Hematopoietic multipotent progenitor cell treated with erythropoietin and hydrocortisone succinate and interleukin-3 and kit ligand, for 4 days (in vitro differentiated cells): ENCODE measurements around the gene PPM1F.
"Not testable (repeated sequence)": the region's sequence is repeated elsewhere in the genome, so short reads cannot be mapped to it uniquely, and the experiment has no call there.

Source experiments
- DNase-seq: peaks from one replicate; pipeline ENCODE4 v3.0.0-alpha.2; 2015

The PPM1F gene

DNA sequence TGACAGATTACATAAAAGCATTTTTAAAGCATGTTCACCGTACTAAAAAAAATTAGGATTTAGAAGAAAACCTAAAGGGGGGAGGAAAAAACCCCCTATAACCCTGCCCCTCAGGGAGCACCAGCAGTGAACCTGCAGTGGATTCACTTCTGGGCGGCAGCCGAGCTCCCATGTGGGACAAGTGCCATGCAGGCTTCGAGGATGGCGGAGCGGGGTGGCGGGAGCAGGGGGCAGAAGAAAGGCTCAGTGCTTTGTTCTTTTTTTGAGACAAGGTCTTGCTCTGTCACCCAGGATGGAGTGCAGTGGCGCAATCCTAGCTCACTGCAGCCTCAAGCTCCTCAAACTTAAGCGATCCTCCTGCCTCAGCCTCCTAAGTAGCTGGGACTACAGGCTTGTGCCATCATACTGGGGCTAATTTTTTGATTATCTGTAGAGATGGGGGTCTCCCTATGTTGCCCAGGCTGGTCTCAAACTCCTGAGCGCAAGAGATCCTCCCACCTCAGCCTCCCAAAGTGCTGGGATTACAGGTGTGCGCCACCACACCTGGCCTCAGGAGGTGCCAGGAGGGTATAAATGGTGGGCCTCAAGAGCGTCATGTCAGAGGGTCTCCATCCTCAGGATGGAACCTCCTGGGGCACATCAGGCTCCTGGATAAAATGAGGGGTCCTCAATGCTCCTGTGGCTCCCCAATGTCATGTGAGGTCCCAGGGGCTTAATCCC is 34.0 kb downstream of the PPM1F start:
- DNase-seq = no peak

DNA sequence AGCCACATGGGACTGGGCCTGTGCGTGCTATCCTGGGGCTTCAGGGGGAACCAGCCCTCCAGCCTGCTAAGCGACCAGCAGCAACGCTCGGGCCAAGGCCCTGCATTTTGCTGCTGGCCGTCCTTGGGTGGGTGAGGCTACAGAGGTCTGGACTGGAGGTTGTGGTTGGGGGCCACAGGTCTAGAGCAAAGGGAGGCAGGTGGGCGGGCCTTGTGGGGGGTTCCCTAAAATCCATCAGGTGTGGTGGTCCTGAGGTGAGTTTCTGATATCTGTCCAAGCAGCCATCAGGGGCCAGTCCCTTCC is 34.7 kb downstream of the PPM1F start:
- DNase-seq = no peak

DNA sequence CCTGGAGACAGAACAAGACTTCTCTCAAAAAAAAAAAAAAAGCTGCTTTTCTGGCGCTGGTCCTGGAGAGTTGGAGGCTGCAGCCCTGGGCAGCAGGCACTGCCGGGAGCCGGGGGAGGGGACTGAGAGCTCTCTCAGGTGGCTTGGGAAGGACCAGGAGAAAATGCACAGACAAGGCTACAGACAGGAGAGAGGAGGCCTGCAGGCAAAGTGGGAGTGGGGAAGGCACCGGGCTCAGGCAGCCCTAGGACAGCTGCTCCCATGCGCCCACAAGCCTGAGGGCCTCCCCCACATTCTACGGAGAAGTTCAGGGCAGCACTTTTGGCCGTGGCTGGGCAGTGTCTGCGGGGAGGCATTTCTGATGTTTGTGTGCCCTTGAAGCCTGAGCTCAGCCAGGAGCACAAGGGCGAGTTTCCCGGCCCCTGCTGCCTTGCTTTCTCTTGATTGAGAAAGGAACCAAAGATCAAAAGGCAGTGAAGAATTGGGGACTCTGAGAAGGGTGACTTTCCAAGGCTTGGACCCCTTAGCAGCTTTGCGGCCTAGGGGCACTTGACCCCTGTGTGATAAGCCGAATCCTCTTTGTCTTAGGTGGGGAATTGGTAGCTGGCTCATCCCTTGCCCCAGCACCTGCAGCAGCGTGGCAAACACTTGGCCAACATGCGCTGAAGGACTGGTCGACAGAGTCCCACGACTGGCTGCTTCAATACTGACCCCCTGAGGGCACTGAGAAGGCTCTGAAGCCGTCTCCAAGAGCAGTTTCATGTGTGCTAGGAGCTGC is 35.3 kb downstream of the PPM1F start:
- DNase-seq = no peak

DNA sequence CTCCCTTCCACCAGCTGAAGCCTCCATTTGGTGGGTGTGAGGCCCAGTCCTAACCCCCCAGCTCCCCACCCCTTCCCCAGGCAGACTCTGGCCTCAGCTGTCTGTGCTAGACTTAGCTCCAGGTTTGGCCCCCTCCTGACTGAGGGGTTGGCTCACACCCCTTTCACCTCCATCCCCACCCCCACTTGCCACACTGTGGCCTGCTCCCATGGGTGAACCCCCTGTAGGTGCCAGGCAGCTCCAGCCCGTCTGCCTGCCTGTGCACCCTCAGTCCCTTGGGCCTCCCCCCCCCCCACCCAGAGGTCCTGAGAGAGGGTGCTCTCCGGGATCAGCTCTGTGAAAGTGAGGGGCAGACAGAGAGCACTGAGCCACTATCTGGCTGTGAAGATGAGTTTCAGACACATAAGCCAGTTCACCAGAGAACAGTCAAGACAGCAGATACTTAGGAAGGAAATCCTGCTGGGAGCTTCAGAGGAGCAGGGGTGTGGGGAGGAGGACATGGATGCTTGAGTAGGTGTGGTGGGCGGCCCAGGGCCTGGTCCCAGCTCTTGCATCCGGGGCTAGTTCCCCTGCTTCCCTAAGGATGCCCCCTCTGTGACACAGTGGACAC is 36.2 kb downstream of the PPM1F start:
- DNase-seq = no peak

DNA sequence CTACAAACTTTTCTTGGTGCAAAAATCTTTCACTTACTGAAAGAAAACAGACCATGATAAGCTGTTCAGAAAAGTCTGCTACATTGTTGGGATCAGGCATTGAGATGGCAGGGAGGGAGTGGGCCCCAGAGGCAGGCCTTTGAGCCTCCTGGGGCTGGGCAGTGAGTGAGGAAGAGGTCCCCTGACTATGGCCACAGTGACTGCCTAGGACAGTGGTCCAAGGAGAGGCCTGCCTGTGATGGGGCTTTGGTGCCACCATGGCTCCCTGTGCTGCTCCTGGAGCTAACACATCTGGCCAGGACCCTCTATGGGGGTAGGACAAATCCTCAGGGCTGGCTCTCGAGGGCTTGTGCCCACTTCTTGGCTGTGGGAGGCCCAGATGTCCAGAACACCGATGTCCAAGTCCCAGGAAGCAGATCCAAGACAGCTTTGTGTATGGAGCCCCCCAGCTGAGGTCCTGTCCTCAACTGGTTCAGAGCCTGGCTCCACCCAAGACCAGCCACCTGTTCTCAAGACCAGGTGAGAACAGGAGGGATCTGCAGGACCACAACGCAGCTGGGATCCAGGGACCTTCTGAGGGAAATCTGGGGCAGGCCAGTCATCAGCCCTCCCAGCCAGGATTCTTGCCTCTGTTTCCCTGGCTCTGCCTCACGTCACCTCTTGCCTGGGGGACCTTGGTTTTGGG is 36.9 kb downstream of the PPM1F start:
- no peak for DNase-seq

- not testable (repeated sequence) for DNase-seq
Measured at GRCh38 chr22:21914033-21914642, 38.5 kb downstream of the PPM1F start.

DNA sequence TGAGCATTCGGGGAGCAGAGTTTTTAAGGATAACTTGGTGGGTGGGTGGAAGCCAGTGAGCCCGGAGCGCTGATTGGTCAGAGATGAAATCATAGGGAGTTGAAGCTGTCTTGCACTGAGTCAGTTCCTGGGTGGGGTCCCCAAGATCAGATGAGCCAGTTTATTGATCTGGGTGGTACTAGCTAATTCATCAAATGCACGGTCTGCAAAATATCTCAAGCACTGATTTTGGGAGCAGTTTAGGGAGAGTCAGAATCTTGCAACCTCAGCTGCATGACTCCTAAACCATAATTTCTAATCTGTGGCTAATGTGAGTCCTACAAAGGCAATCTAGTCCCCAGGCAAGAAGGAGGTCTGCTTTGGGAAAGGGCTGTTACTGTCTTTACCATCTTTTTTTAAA is 42.3 kb downstream of the PPM1F start:
- DNase-seq = not testable (repeated sequence)

GRCh38 chr22:21909871-21910270 is 42.8 kb downstream of the PPM1F start:
- DNase-seq = no peak

GRCh38 chr22:21907638-21908522 is 44.8 kb downstream of the PPM1F start:
- DNase-seq = no peak

- DNase-seq = not testable (repeated sequence)
Measured at GRCh38 chr22:21905234-21905633, 47.4 kb downstream of the PPM1F start.

- DNase-seq = no peak
Measured at GRCh38 chr22:21904250-21904789, 48.3 kb downstream of the PPM1F start.

- DNase-seq = no peak
Measured at GRCh38 chr22:21903283-21903682, 49.4 kb downstream of the PPM1F start.

- DNase-seq = no peak
Measured at GRCh38 chr22:21902296-21903087, 50.2 kb downstream of the PPM1F start.

DNA sequence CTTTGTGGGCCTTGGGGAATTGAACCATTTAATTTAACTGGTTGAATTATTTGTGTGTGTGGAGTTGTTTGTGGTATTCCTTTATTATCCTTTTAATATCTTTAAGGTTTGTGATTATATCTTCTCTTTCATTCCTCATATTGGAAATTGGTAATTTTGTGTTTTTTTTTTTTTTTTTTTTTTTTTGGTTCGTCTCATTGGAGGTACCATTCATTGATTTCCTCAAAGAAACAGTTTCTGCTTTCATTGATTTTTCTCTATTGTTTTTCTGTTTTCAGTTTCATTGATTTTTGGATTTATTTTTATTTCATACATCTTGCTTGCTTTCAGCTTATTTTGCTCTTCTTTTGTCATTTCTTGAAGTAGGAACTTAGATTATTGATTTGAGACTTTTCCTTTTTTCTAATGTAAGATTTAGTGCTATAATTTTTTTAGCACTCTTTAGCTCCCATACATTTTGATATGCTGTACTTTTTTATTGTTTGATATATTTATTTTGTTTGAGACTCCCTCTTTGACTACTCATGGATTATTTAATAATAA is 54.2 kb downstream of the PPM1F start:
- no peak for DNase-seq

DNA sequence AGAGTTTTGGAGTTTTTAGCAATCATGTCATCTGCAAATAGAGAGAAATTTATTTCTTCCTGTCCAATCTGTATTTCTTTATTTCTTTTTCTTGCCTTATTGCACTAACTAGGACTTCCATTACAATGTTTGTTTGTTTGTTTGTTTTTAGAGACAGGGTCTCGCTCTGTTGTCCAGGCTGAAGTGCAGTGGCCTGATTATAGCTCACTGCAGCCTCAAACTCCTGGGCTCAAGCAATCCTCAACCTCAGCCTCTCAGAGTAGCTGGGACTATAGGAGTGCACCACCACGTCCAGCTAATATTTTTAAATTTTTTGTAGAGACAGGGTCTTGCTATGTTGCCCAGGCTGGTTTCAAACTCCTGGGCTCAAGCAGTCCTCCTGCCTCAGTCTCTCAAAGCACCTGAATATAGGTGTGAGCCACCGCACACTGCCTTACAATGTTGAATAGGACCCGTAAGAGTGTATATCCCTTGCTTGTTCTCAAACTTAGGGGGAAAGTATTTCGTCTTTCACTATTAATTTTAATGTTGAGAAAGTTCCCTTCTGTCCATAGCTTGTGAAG is 55.6 kb downstream of the PPM1F start:
- no peak for DNase-seq

GRCh38 chr22:21896275-21896674 is 56.4 kb downstream of the PPM1F start:
- DNase-seq = not testable (repeated sequence)

GRCh38 chr22:21894799-21895198 is 57.8 kb downstream of the PPM1F start:
- DNase-seq = no peak

DNA sequence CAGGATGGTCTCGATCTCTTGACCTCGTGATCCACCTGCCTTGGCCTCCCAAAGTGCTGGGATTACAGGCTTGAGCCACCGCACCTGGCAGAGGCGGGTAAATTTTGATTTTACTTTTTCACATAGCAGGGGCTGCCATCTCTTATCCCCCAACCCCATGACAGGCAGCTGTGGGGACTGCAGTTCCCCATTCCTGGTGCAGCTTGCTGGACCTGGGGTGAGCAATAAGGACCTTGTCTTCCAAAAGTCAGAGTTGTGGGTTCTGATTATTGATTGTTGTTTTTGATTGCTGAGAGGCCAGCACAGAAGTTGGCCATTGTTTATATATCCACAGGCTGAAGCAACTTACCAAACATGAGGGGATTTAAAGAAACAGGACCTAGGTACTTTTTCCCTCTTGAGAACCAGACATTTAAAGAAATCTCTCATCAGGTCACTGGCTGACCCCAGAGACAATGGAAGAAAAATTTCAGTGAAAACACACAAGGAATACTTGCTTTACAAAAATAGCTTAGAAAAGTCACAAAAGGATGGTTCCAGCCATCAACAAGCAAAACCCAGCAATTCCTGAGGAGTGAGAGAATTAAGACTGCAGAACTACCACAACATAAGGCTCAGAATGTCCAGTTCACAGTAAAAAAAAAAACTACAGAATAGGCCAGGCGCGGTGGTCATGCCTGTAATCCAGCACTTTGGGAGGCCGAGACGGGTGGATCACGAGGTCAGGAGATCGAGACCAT is 63.2 kb downstream of the PPM1F start:
- no peak for DNase-seq

DNA sequence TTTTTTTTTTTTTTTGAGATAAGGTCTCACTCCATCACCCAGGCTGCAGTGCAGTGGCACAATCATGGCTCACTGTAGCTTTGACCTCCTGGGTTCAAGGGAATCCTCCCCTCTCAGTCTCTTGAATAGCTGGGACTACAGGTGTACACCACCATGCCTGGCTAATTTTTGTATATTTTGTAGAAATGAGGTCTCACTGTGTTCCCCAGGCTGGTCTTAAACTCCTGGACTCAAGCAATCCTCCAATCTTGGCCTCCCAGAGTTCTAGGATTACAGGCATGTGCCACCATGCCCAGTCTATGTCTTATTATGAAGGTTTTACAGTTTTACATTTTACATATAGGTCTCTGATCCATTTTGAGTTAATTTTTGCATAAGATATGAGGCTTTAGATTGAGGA is 64.8 kb downstream of the PPM1F start:
- DNase-seq = no peak

GRCh38 chr22:21883930-21884329 is 68.7 kb downstream of the PPM1F start:
- DNase-seq = not testable (repeated sequence)
